Measurements from ENCODE around the gene VSIG8. TPM values are rescaled to one million over a fixed set of nuclear protein-coding genes. Genes with fewer than 3 reads are reported as not detected.
A peak's percentile ranks its signal among the peaks of the same experiment; 100 is the strongest.

VSIG8 gene
- total and polyA plus RNA-seq, 2 of the 4 experiments (the other 2 are of a cell fraction), result not detected

DNA sequence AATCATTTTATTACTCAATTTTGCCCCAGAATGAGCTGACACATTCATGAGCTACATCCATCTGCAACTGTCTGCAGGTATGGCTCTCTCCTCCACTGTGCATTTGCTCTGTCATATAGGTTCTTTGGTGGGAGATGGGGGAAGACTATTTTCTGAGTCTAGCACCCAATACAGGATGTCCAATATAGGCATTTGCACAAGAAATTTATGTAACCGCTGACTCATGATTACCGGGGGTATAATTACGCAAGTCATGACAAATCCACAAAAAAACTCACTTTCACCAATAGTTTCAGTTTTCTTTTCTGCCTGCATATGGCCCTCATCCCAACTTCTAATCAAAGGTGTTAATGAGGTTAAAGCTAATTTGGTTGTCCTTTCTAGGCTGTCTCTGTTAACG, 17.5 kb upstream of the VSIG8 start:
- peak overlapping the region; percentile 59 for H2AFZ ChIP-seq (replicated peaks; ENCODE audit: low read length, poor library complexity)
- DNase-seq, result peak; percentile 87
- peak overlapping the region; percentile 82; the same call in 1 of the 2 replicates for H3K4ac ChIP-seq (ENCODE audit: low read depth, low read length)
- peak overlapping the region; percentile 37 for H2BK5ac ChIP-seq (ENCODE audit: low read depth, low read length, poor library complexity, severe bottlenecking)
- no peaks in the 10 kb centered on the region for H3K79me1 ChIP-seq (ENCODE audit: low read depth in 1 of 2, low read length in 2 of 2)
- H3K9ac ChIP-seq (ENCODE audit: low read depth, low read length), result no peak overlapping the region
- no peaks in the 10 kb centered on the region for H3K36me3 ChIP-seq (ENCODE audit: control insufficient read depth, insufficient read depth, low read length)
- intact Hi-C loops (cut with micrococcal nuclease), result no loop called here
- H2AK9ac ChIP-seq (replicated peaks; ENCODE audit: low read depth, low read length, poor library complexity), result no peak overlapping the region
- H3K9me1 ChIP-seq (ENCODE audit: insufficient read depth, low read length), result peaks cover 18% of the 10 kb centered on the region
- WGBS, 2 experiments (ENCODE audit: extremely low coverage in 2 of 2, insufficient read length in 1 of 2), result no CpG with 5 or more reads among the region's 4 CpGs
- H3K27me3 ChIP-seq (ENCODE audit: control insufficient read depth, insufficient read depth, low read length), result no peaks in the 10 kb centered on the region
- no peak for TF ChIP-seq POLR2A (IDR thresholded peaks at IDR 0.05; ENCODE audit: low read depth, low read length)
- no peak for TF ChIP-seq RAD21 (IDR thresholded peaks at IDR 0.05; ENCODE audit: low read length)
- TF ChIP-seq, protein P1, sequence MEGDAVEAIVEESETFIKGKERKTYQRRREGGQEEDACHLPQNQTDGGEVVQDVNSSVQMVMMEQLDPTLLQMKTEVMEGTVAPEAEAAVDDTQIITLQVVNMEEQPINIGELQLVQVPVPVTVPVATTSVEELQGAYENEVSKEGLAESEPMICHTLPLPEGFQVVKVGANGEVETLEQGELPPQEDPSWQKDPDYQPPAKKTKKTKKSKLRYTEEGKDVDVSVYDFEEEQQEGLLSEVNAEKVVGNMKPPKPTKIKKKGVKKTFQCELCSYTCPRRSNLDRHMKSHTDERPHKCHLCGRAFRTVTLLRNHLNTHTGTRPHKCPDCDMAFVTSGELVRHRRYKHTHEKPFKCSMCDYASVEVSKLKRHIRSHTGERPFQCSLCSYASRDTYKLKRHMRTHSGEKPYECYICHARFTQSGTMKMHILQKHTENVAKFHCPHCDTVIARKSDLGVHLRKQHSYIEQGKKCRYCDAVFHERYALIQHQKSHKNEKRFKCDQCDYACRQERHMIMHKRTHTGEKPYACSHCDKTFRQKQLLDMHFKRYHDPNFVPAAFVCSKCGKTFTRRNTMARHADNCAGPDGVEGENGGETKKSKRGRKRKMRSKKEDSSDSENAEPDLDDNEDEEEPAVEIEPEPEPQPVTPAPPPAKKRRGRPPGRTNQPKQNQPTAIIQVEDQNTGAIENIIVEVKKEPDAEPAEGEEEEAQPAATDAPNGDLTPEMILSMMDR (conservative IDR thresholded peaks at IDR 0.05; ENCODE audit: low read depth, low read length), result no peak
- 0 out of 2 replicates have a peak, but pooled peaks have one; percentile 5 for TF ChIP-seq SMC3 (IDR thresholded peaks at IDR 0.05; ENCODE audit: low read depth, low read length)
- peak; percentile 96 for TF ChIP-seq MAFK (IDR thresholded peaks at IDR 0.05; ENCODE audit: low read depth, low read length)
- no peak for TF ChIP-seq MAZ (IDR thresholded peaks at IDR 0.05; ENCODE audit: borderline replicate concordance, low read depth, low read length)
- TF ChIP-seq, protein P2, sequence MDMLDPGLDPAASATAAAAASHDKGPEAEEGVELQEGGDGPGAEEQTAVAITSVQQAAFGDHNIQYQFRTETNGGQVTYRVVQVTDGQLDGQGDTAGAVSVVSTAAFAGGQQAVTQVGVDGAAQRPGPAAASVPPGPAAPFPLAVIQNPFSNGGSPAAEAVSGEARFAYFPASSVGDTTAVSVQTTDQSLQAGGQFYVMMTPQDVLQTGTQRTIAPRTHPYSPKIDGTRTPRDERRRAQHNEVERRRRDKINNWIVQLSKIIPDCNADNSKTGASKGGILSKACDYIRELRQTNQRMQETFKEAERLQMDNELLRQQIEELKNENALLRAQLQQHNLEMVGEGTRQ (IDR thresholded peaks at IDR 0.05; ENCODE audit: low read depth, low read length), result no peak
- TF ChIP-seq BHLHE40 (IDR thresholded peaks at IDR 0.05; ENCODE audit: low read depth, low read length), result no peak
- TF ChIP-seq CEBPB (IDR thresholded peaks at IDR 0.05; ENCODE audit: low read depth, low read length), result peak; percentile 97
- TF ChIP-seq CHD1 (IDR thresholded peaks at IDR 0.05; ENCODE audit: low read depth, low read length), result no peak
- no peak for TF ChIP-seq MXI1 (IDR thresholded peaks at IDR 0.05; ENCODE audit: borderline replicate concordance, low read depth, low read length)
- TF ChIP-seq RCOR1 (IDR thresholded peaks at IDR 0.05; ENCODE audit: insufficient replicate concordance, low read length), result no peak
- TF ChIP-seq NFE2L2 (IDR thresholded peaks at IDR 0.05; ENCODE audit: low read depth, low read length), result peak; percentile 96
- peak; percentile 68 for TF ChIP-seq FOS (IDR thresholded peaks at IDR 0.05; ENCODE audit: low read depth, low read length)
- TF ChIP-seq, protein P3, sequence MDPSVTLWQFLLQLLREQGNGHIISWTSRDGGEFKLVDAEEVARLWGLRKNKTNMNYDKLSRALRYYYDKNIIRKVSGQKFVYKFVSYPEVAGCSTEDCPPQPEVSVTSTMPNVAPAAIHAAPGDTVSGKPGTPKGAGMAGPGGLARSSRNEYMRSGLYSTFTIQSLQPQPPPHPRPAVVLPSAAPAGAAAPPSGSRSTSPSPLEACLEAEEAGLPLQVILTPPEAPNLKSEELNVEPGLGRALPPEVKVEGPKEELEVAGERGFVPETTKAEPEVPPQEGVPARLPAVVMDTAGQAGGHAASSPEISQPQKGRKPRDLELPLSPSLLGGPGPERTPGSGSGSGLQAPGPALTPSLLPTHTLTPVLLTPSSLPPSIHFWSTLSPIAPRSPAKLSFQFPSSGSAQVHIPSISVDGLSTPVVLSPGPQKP (IDR thresholded peaks at IDR 0.05; ENCODE audit: borderline replicate concordance, low read depth, low read length), result no peak
- no peak for TF ChIP-seq RFX5 (IDR thresholded peaks at IDR 0.05; ENCODE audit: low read depth, low read length)
- dilution Hi-C loops (cut with HindIII; ENCODE audit: low sequenced_read_pairs, unreplicated experiment), result loop anchor here (25.0 kb wide), 1 partner anchor 93 kb away; the partner anchor contains the start of gene DUSP23
- peak overlapping the region; percentile 77 for H2AK5ac ChIP-seq (ENCODE audit: low read depth, low read length)
- H3K4me3 ChIP-seq (ENCODE audit: insufficient read depth, low read depth, low read length), result no peak overlapping the region
- no peak overlapping the region for H3K27ac ChIP-seq (ENCODE audit: insufficient read depth, low read length)
- peak overlapping the region; percentile 52 for H4K91ac ChIP-seq (ENCODE audit: insufficient read depth, low read depth, low read length)
- in situ Hi-C loops (cut with MboI; ENCODE audit: low sequenced_read_pairs), result loop anchor here (25.0 kb wide), 1 partner anchor 668 kb away; the partner anchor contains the start of gene ACKR1
- H4K8ac ChIP-seq (ENCODE audit: low read depth in 2 of 2, low read length in 2 of 2), result peak overlapping the region; percentile 1 to 85; a peak in 2 of 4 replicates
- H3K56ac ChIP-seq (ENCODE audit: extremely low read depth, insufficient read depth, low read length), result no peak overlapping the region
- no peaks in the 10 kb centered on the region for H3K9me3 ChIP-seq (ENCODE audit: control insufficient read depth, insufficient read depth, low read length)
- H3K14ac ChIP-seq (replicated peaks; ENCODE audit: low read depth, low read length), result peak overlapping the region; percentile 48; the same call in 1 of the 2 replicates
- no TSS peak for BruUV-seq (replicated peaks)
- ATAC-seq (ENCODE audit: low read depth), result peak; percentile 33
- peak overlapping the region; percentile 86 for H2BK20ac ChIP-seq (ENCODE audit: low read depth, low read length)
- H2BK15ac ChIP-seq (ENCODE audit: low read depth, low read length), result peak overlapping the region; percentile 25; the same call in 2 of the 3 replicates
- H2BK120ac ChIP-seq (ENCODE audit: low read depth, low read length), result peak overlapping the region; percentile 69
- H3K18ac ChIP-seq (ENCODE audit: low read depth, low read length), result peak overlapping the region; percentile 80; the same call in 1 of the 2 replicates
- CTCF ChIA-PET, result interaction anchor here (1.2 kb wide), 2 partner anchors 17 to 81 kb away, joined by 3 read pairs; no protein-coding TSS in a partner anchor
- POLR2A ChIA-PET (ENCODE audit: unreplicated experiment), result no interaction called here
- H4K5ac ChIP-seq (ENCODE audit: low read depth, low read length), result peak overlapping the region; percentile 70; the same call in 1 of the 2 replicates
- H3K4me2 ChIP-seq (ENCODE audit: low read depth, low read length), result peak overlapping the region; percentile 74; the same call in 1 of the 2 replicates
- H4K20me1 ChIP-seq (ENCODE audit: insufficient read depth, low read length), result no peaks in the 10 kb centered on the region
- H3K23ac ChIP-seq (ENCODE audit: low read depth, low read length), result peak overlapping the region; percentile 48; the same call in 1 of the 2 replicates
- H3K4me1 ChIP-seq (ENCODE audit: control insufficient read depth, insufficient read depth, low read length), result peaks cover 15% of the 10 kb centered on the region

Measured in IMR-90 (cell line).